GM21515 (cell line): ENCODE data around the gene RPS19BP1.

ENCODE experiments used
- ATAC-seq: cut with Tn5 transposase; IDR thresholded peaks from one replicate; pipeline ENCODE4 v1.9.1; 2021; ENCODE audit not compliant: unreplicated experiment

Gene RPS19BP1

DNA sequence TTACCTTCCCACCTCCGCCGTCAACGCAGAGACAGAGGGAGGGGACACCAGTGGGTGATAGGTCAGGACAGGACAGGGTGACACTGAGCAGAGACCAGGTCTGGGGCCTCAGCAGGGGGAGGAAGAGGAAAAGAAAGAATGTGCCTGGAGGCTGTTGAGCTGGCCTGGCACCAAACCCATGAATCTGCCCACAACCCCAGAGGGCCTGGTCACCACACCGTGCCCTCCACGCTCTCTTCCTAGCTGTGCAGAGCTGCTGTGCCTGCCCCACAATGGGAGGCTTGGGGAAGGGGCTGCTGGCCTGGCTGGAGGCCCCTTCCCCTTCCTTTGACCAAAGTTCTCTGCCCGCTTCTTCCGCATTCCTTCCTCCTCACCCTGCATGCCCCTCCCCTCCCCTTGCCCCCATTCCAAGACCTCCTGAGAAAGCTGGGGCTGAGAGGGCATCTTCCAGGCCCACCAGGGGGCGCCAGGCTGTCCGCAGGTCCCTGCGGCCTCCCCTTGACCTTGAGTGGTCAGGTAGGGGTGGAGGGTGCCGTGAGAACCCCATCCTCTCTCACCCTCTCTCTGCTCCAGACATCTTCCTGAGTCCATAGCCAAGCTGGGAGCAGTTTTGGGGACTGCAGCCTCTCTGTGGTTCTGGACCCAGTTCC lies 27.0 kb upstream of the RPS19BP1 start:
- no peak for ATAC-seq

- ATAC-seq = no peak
Measured at GRCh38 chr22:39558950-39559349, 26.4 kb upstream of the RPS19BP1 start.

- no peak for ATAC-seq
Measured at GRCh38 chr22:39558254-39558727, 25.7 kb upstream of the RPS19BP1 start.

- ATAC-seq = no peak
Measured at GRCh38 chr22:39556970-39557841, 24.7 kb upstream of the RPS19BP1 start.

DNA sequence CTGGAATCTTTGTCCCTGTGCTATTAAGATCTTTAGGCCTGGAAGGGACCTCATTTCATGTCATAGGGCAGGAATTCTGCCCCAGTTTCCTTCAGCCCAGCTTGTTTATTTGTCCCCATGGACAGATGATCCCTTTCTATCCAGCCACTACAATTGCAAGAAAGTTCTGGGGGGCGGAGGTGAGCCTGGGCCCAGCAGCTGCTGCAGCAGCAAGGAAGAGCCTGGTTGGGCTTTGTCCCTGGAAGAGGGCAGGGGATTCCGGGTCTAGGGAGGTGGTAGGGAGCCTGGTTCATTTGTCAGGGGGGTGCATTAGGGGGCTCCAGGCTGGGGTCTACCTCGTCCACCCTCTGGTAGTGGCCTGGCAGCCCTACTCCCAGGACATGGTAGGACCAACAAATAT lies 21.6 kb upstream of the RPS19BP1 start:
- ATAC-seq = no peak

- no peak for ATAC-seq
Measured at GRCh38 chr22:39553429-39553828, 20.9 kb upstream of the RPS19BP1 start.

DNA sequence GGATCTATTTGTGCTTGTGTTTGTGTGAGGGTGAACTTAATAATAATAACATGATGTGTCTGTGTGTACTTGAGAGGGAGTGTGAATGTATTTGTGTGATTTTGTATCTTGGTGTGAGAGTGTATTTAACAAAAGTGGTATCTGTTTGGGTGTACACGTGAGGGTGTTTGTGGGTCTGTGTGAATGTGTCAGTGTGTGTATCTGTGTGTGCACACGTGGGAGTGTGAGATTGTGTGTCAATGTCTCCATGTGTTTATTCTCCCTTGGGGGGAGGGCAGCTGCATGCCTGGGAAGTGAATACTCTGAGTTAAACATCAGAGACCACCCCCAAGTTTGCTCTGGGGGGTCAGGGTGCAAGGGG lies 15.0 kb upstream of the RPS19BP1 start:
- ATAC-seq = no peak

GRCh38 chr22:39546889-39547586 lies 14.5 kb upstream of the RPS19BP1 start:
- no peak for ATAC-seq

- ATAC-seq = no peak
Measured at GRCh38 chr22:39545386-39546365, 13.1 kb upstream of the RPS19BP1 start.

DNA sequence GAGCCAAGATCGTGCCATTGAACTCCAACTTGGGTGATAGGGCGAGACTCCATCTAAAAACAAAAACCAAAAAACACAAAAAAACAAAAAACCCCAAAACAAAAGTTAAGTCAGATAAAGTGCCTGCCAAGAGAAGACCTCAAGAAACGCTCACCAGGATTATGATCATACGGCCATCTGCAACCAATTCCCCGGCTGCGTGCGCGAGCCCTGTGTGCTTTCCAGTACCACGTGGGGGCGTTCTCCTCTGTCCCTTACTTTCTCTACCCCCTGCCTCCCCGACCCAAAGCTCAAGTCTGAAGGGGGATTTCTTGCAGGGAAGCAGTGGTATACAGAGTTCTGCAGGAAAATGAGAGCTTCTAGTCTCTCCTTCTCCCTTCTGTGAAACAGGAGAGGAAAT lies 10.5 kb upstream of the RPS19BP1 start:
- no peak for ATAC-seq

GRCh38 chr22:39537975-39538374 lies 5.4 kb upstream of the RPS19BP1 start:
- ATAC-seq = no peak

GRCh38 chr22:39536711-39537110 lies 4.2 kb upstream of the RPS19BP1 start:
- no peak for ATAC-seq

DNA sequence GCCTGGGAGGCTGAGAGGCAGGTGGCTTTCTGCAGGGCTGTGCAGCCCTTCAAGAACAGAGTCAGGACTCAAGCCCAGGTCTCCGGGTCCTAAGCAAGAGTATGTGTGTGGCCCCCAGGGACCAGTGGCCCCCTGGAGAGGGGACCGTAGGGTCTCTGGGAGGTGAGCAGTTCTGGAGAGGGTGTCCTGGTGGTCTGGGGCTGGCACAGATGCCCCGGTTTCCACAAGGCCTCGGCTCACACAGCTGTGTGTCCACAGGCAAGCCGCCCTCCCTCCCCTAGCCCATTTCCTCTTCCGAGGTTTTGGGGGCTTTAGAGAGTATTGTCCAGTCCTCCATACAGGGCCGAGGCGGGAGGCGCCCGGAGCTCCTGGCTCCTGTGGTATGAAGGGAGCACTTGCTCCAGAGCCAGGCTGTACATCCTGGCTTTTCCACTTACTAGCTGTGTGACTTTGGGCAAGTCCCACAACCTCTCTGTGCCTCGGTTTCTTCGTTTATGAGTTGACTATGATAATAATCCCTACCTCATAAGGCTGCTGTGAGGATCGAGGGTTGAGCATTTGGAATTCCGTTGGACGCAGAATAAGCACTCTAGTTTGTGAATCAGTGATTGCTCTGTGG lies 3.4 kb upstream of the RPS19BP1 start:
- no peak for ATAC-seq

GRCh38 chr22:39535357-39535725 lies 2.8 kb upstream of the RPS19BP1 start:
- ATAC-seq = no peak

GRCh38 chr22:39534591-39535356 lies 2.2 kb upstream of the RPS19BP1 start:
- ATAC-seq = peak; percentile 28

GRCh38 chr22:39534092-39534506 lies 1.6 kb upstream of the RPS19BP1 start:
- no peak for ATAC-seq

DNA sequence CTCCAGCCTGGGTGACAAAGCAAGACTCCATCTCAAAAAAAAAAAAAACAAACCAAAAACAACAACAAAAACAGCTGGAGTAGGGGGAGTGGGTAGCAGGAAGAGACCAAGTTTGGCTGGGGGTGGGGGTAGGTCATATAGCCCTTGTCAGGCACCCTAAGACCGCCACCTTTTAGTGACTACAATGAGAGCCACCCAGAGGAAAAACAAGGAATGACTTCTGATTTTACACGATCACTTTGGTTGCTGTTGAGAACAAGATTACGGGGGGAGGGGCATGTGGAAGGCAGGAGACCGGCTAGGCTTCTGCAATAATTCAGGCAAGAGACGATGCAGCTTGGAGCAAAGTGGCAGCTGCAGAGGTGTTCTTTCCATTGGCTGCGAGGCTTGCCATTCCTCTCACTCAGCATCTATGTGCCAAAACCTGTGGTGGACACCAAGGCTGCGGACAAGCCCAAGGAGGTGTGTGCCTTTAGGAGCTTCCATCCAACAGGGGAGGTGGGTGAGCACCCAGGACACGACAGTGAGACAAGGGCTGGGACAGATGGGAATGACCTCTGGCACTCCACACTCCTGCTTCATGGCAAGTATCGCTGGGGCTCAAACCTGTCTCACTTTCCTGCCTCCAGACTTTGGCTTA lies 1.7 kb downstream of the RPS19BP1 start:
- no peak for ATAC-seq

- ATAC-seq = no peak
Measured at GRCh38 chr22:39530116-39530515, 2.4 kb downstream of the RPS19BP1 start.

DNA sequence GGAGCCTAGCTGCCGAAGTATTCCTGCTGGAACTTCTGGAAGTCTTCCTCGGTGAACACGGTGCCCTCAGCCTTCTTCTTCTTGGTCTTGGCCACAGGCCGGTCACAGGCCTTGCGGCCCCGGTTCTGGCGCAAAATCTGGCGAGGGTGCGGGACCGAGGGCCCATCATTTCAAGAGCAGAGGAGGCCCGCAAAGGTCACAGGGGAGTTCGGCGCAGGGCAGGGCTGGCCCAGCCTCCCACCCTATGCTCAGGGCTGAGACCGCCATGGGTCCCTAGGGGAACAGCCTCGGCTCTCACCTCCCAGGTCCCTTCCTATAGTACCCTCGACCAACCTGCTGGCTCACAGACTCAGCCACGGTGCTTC lies 3.1 kb downstream of the RPS19BP1 start:
- ATAC-seq = no peak
